ENCODE measurements around the gene SNUPN. TPM values are rescaled to one million over a fixed set of nuclear protein-coding genes. Genes with fewer than 3 reads are reported as not detected.

Gene SNUPN
- total RNA-seq, 1 donor from 2014 or later = 15.5 TPM

DNA sequence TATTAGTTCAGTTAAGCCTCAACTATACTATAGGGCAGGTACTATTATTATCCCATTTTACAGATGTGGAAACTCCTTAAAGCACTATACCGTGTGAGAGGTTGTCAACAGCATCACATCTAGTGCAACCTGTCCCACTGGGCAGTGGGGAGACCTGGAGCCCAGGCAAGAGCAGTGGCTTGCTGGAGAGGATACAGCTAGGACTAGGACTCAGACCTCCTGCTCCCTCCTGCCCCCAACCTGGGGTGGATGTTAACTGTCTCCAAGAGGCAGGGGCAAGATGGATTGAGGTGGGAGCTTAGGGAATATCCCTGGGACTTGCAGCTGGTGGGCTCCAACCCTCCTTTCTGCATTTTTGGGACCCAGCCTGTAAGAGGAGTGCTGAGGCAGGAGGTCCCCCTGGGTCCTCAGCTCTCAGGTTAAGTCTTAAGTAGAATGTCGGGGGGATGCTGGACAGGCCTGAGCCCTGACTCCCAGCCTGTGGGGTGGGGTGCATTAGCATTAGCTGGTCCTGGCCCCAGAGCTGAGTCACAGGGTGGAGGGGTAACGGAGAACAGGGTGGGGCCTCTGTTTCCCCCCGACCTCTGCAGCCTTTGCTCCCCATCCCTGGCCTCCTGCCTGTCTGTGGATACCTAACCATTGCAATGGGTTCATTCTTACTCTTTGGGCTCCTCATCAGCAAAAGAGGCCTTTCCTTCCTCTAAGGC is 28.8 kb upstream of the SNUPN start:
- Mint-ChIP-seq H3K27me3 (ENCODE audit: unreplicated experiment) (peaks cover 3% of the 10 kb centered on the region), H3K4me3 (ENCODE audit: unreplicated experiment) (no peak overlapping the region), H3K27ac (ENCODE audit: unreplicated experiment) (no peak overlapping the region), H3K9me3 (ENCODE audit: unreplicated experiment) (peaks cover 13% of the 10 kb centered on the region), H3K4me1 (ENCODE audit: low read depth, unreplicated experiment) (peaks cover 62% of the 10 kb centered on the region), H3K36me3 (ENCODE audit: unreplicated experiment) (peaks cover 20% of the 10 kb centered on the region)
- DNase-seq = no peak
- TF ChIP-seq, protein P1, sequence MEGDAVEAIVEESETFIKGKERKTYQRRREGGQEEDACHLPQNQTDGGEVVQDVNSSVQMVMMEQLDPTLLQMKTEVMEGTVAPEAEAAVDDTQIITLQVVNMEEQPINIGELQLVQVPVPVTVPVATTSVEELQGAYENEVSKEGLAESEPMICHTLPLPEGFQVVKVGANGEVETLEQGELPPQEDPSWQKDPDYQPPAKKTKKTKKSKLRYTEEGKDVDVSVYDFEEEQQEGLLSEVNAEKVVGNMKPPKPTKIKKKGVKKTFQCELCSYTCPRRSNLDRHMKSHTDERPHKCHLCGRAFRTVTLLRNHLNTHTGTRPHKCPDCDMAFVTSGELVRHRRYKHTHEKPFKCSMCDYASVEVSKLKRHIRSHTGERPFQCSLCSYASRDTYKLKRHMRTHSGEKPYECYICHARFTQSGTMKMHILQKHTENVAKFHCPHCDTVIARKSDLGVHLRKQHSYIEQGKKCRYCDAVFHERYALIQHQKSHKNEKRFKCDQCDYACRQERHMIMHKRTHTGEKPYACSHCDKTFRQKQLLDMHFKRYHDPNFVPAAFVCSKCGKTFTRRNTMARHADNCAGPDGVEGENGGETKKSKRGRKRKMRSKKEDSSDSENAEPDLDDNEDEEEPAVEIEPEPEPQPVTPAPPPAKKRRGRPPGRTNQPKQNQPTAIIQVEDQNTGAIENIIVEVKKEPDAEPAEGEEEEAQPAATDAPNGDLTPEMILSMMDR (IDR thresholded peaks at IDR 0.05; ENCODE audit: partially characterized antibody, unreplicated experiment) = no peak

DNA sequence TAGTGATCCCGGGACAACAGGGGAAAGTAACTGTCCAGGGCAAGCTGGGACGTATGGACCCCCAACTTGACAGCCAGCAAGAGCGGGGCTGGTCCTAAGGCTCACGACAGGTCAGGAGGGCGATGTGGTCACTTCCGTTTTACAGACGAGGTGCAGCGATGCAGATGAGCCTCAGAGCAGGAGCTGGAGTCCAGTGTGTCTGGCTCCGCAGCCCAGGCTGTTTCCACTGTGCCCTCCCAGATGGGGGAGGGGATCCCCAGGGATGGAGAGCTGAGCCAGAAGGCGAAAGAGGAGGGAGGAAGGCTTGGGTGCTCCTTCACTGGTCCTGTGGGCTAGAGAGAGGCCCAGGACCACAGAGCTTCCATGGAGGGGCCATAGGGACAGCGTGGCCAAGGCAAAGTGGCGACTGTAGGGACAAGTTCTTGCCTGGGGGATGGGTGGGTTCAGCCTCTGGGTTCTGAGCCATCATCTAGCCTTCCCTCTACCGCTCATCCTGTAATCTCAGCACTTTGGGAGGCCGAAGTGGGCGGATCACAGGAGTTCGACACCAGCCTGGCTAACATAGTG is 27.9 kb upstream of the SNUPN start:
- H3K9me3 Mint-ChIP-seq (ENCODE audit: unreplicated experiment) = peaks cover 12% of the 10 kb centered on the region
- no peak for DNase-seq
- peak overlapping the region; percentile 91 for H3K4me3 Mint-ChIP-seq (ENCODE audit: unreplicated experiment)
- TF ChIP-seq, protein P1 (IDR thresholded peaks at IDR 0.05; ENCODE audit: partially characterized antibody, unreplicated experiment) = no peak
- H3K27me3 Mint-ChIP-seq (ENCODE audit: unreplicated experiment) = peaks cover 7% of the 10 kb centered on the region
- peaks cover 20% of the 10 kb centered on the region for H3K36me3 Mint-ChIP-seq (ENCODE audit: unreplicated experiment)
- peak overlapping the region; percentile 72 for H3K27ac Mint-ChIP-seq (ENCODE audit: unreplicated experiment)
- peaks cover 66% of the 10 kb centered on the region for H3K4me1 Mint-ChIP-seq (ENCODE audit: low read depth, unreplicated experiment)

DNA sequence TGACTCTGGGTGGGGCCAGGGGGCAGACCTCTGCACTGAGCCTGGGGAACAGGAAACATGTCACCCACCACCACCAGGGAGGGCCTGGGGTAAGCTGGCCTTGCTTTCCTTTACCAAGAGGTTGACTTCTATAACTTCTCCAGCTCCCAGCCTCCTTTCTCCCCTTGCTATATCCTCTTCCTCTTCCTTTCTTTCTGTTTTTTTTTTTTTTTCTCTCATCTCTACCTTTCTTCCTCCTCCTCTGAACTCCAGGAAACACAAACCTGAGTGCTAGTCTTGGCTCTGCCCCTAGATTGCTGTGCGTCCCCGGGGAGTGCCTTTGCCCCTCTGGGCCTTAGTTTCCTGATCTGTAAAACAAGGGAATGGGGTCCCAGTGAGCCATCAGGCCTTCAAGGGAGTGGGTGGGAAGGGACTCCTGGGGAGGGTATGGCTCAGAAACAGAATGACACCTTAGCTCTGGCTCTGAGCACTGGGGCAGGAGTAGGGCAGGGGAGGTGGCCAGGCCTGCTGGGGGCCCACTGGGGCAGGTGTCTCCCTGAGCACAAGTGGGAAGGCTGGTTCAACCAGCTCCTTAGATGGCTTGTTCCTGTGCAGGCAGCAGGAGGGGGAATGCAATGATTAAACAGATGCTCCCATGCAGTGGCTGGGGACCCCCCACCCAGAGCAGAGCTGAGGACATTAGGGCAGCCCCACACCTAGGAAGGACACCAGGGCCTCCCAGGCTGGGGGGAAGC is 26.5 kb upstream of the SNUPN start:
- H3K4me3 Mint-ChIP-seq (ENCODE audit: unreplicated experiment) = peak overlapping the region; percentile 91
- H3K4me1 Mint-ChIP-seq (ENCODE audit: low read depth, unreplicated experiment) = peaks cover 61% of the 10 kb centered on the region
- peaks cover 20% of the 10 kb centered on the region for H3K36me3 Mint-ChIP-seq (ENCODE audit: unreplicated experiment)
- H3K9me3 Mint-ChIP-seq (ENCODE audit: unreplicated experiment) = peaks cover 13% of the 10 kb centered on the region
- DNase-seq = no peak
- H3K27me3 Mint-ChIP-seq (ENCODE audit: unreplicated experiment) = peaks cover 8% of the 10 kb centered on the region
- no peak overlapping the region for H3K27ac Mint-ChIP-seq (ENCODE audit: unreplicated experiment)
- TF ChIP-seq, protein P1 (IDR thresholded peaks at IDR 0.05; ENCODE audit: partially characterized antibody, unreplicated experiment) = no peak

DNA sequence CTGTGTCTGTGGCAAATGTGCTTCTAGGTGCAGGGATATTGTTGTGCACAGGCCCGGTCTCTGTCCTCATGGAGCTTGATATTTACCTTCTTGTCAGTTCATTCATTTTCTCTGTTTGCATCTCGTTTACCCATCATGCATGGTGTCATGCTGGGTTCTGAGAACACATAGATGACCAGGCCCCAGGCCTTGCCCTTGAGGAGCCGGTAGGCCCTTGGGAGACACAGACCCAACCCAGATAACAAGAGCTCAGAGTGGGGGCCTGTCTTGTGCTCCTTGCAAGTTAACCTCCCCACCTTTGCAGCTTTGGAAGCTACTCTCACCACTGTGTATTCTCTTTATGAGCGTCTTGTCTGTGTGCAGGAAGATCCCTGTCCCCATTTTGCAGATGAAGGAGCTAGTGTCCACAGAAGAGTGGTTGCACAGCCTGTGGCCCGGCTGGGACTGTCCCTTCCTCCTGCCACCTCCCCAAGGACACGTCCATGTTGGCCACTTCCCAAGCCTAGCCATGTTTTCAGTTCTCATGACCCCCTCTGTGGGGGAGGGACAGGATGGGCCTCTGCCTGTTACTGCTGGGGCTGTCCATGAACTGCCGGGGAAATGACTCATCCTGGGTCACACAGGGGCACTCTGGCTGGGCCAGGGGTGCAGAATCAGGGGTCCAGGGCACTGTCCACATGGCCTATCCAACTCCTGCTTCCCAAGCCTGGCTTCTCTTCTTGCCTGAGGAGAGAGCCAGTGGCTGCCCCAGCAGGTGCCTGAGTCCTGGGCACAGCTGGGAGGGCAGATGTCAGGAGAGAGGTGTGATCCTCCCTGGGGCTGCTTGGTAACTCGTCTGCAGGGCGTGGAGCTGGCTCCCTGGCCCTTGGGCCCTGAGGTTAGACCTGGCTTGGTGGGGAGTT is 25.6 kb upstream of the SNUPN start:
- Mint-ChIP-seq H3K27ac (ENCODE audit: unreplicated experiment) (peak overlapping the region; percentile 48), H3K9me3 (ENCODE audit: unreplicated experiment) (peaks cover 16% of the 10 kb centered on the region), H3K4me3 (ENCODE audit: unreplicated experiment) (peak overlapping the region; percentile 91), H3K36me3 (ENCODE audit: unreplicated experiment) (peaks cover 13% of the 10 kb centered on the region), H3K4me1 (ENCODE audit: low read depth, unreplicated experiment) (peaks cover 58% of the 10 kb centered on the region), H3K27me3 (ENCODE audit: unreplicated experiment) (peaks cover 14% of the 10 kb centered on the region)
- TF ChIP-seq, protein P1 (IDR thresholded peaks at IDR 0.05; ENCODE audit: partially characterized antibody, unreplicated experiment) = no peak
- DNase-seq = no peak
